ENCODE measurements around the gene IDH3G.

GRCh38 chrX:153763298-153763932, 30.8 kb downstream of the IDH3G start:
- TF ChIP-seq, protein P1, sequence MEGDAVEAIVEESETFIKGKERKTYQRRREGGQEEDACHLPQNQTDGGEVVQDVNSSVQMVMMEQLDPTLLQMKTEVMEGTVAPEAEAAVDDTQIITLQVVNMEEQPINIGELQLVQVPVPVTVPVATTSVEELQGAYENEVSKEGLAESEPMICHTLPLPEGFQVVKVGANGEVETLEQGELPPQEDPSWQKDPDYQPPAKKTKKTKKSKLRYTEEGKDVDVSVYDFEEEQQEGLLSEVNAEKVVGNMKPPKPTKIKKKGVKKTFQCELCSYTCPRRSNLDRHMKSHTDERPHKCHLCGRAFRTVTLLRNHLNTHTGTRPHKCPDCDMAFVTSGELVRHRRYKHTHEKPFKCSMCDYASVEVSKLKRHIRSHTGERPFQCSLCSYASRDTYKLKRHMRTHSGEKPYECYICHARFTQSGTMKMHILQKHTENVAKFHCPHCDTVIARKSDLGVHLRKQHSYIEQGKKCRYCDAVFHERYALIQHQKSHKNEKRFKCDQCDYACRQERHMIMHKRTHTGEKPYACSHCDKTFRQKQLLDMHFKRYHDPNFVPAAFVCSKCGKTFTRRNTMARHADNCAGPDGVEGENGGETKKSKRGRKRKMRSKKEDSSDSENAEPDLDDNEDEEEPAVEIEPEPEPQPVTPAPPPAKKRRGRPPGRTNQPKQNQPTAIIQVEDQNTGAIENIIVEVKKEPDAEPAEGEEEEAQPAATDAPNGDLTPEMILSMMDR (IDR thresholded peaks at IDR 0.05), result no peak
- TF ChIP-seq POLR2AphosphoS5 (IDR thresholded peaks at IDR 0.05; ENCODE audit: low read depth, low read length) (no peak), SIN3A (IDR thresholded peaks at IDR 0.05; ENCODE audit: borderline replicate concordance, insufficient read depth, low read depth, low read length) (no peak), TCF7L2 (IDR thresholded peaks at IDR 0.05; ENCODE audit: low read depth, low read length) (no peak)
- TF ChIP-seq, protein P2, sequence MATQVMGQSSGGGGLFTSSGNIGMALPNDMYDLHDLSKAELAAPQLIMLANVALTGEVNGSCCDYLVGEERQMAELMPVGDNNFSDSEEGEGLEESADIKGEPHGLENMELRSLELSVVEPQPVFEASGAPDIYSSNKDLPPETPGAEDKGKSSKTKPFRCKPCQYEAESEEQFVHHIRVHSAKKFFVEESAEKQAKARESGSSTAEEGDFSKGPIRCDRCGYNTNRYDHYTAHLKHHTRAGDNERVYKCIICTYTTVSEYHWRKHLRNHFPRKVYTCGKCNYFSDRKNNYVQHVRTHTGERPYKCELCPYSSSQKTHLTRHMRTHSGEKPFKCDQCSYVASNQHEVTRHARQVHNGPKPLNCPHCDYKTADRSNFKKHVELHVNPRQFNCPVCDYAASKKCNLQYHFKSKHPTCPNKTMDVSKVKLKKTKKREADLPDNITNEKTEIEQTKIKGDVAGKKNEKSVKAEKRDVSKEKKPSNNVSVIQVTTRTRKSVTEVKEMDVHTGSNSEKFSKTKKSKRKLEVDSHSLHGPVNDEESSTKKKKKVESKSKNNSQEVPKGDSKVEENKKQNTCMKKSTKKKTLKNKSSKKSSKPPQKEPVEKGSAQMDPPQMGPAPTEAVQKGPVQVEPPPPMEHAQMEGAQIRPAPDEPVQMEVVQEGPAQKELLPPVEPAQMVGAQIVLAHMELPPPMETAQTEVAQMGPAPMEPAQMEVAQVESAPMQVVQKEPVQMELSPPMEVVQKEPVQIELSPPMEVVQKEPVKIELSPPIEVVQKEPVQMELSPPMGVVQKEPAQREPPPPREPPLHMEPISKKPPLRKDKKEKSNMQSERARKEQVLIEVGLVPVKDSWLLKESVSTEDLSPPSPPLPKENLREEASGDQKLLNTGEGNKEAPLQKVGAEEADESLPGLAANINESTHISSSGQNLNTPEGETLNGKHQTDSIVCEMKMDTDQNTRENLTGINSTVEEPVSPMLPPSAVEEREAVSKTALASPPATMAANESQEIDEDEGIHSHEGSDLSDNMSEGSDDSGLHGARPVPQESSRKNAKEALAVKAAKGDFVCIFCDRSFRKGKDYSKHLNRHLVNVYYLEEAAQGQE (IDR thresholded peaks at IDR 0.05; ENCODE audit: insufficient read depth in 1 of 2, low read depth in 2 of 2, low read length in 1 of 2), result no peak
